HG02884 (cell line): ENCODE results near the gene NOC2L.

Experiments
- ATAC-seq: cut with Tn5 transposase; IDR thresholded peaks from one replicate; pipeline ENCODE4 v1.9.1; 2021; ENCODE audit warnings: mild to moderate bottlenecking, moderate library complexity; ENCODE audit not compliant: unreplicated experiment

NOC2L gene

GRCh38 chr1:944341-945325 lies 14.4 kb downstream of the NOC2L start:
- ATAC-seq: no peak

GRCh38 chr1:943545-944340 lies 15.3 kb downstream of the NOC2L start:
- ATAC-seq: no peak

GRCh38 chr1:942864-943533 lies 16.1 kb downstream of the NOC2L start:
- no peak for ATAC-seq

GRCh38 chr1:942411-942821 lies 16.6 kb downstream of the NOC2L start:
- ATAC-seq: no peak

- ATAC-seq: no peak
Observed at GRCh38 chr1:941588-942383, 17.3 kb downstream of the NOC2L start.

GRCh38 chr1:941015-941587 lies 18.0 kb downstream of the NOC2L start:
- ATAC-seq: no peak

- ATAC-seq: no peak
Observed at GRCh38 chr1:940107-941014, 18.7 kb downstream of the NOC2L start.

- ATAC-seq: no peak
Observed at GRCh38 chr1:939511-940106, 19.4 kb downstream of the NOC2L start.

GRCh38 chr1:938711-939489 lies 20.2 kb downstream of the NOC2L start:
- no peak for ATAC-seq

GRCh38 chr1:938088-938683 lies 20.9 kb downstream of the NOC2L start:
- ATAC-seq: no peak

GRCh38 chr1:937521-937920 lies 21.5 kb downstream of the NOC2L start:
- no peak for ATAC-seq

- no peak for ATAC-seq
Observed at GRCh38 chr1:936348-937264, 22.4 kb downstream of the NOC2L start.

GRCh38 chr1:935751-936231 lies 23.3 kb downstream of the NOC2L start:
- no peak for ATAC-seq

GRCh38 chr1:934991-935750 lies 23.9 kb downstream of the NOC2L start:
- ATAC-seq: no peak

GRCh38 chr1:933603-933940 lies 25.5 kb downstream of the NOC2L start:
- ATAC-seq: no peak
